ENCODE data around the gene ANLN.

Gene ANLN

DNA sequence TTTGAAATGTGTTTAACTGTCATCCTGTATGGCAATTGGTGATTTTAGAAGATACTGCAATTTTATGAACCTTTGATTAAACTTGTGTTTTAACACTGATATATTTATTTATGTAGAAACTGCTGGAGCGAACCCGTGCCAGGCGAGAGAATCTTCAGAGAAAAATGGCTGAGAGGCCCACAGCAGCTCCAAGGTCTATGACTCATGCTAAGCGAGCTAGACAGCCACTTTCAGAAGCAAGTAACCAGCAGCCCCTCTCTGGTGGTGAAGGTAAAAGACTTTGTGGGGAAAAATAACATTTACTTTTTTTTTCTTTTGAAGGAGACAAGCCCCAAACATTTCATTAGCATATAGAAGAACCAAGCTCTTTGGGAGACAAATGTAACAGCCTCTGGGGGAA, 6.5 kb downstream of the ANLN start:
- no peaks in the 10 kb centered on the region for H3K27me3 ChIP-seq (ENCODE audit: low read depth, low read length)
- H3K36me3 ChIP-seq (ENCODE audit: control insufficient read depth in 1 of 2, insufficient read depth in 2 of 2, low read length in 2 of 2): no peaks in the 10 kb centered on the region
- H3K4me3 ChIP-seq (ENCODE audit: low read depth in 1 of 2, low read length in 2 of 2): no peak overlapping the region
- no peak overlapping the region for H3K27ac ChIP-seq (ENCODE audit: low read length)
- peaks cover 0 to 8% of the 10 kb centered on the region in 2 donors for H3K4me1 ChIP-seq (ENCODE audit: control insufficient read depth in 1 of 2, insufficient read depth in 2 of 2, low read length in 2 of 2)
- no peaks in the 10 kb centered on the region for H3K9me3 ChIP-seq (ENCODE audit: control insufficient read depth in 1 of 2, low read length in 2 of 2)

DNA sequence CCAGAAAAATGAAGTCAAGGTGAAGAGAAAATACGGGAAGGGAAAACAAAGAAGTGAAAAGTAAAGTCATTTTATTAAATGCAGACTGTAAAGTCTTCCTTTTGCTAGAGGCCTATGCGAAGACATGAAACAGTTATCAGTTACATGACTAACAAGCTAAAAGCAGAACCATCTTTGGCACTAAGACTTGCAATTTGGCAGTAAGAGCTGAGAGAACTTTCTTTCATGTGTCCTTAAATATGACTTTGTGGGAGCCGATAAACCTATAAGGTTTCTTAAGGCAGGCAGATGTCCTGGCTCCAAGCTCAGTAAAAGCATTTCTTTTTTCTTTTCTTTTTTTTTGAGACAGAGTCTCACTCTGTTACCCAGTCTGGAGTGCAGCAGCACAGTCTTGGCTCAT, 10.4 kb downstream of the ANLN start:
- no peak overlapping the region for H3K27ac ChIP-seq (ENCODE audit: low read length)
- H3K36me3 ChIP-seq (ENCODE audit: control insufficient read depth in 1 of 2, insufficient read depth in 2 of 2, low read length in 2 of 2): no peaks in the 10 kb centered on the region
- no peaks in the 10 kb centered on the region for H3K27me3 ChIP-seq (ENCODE audit: low read depth, low read length)
- H3K9me3 ChIP-seq (ENCODE audit: control insufficient read depth in 1 of 2, low read length in 2 of 2): no peaks in the 10 kb centered on the region
- H3K4me3 ChIP-seq (ENCODE audit: low read depth in 1 of 2, low read length in 2 of 2): no peak overlapping the region
- no peaks in the 10 kb centered on the region for H3K4me1 ChIP-seq (ENCODE audit: control insufficient read depth in 1 of 2, insufficient read depth in 2 of 2, low read length in 2 of 2)

DNA sequence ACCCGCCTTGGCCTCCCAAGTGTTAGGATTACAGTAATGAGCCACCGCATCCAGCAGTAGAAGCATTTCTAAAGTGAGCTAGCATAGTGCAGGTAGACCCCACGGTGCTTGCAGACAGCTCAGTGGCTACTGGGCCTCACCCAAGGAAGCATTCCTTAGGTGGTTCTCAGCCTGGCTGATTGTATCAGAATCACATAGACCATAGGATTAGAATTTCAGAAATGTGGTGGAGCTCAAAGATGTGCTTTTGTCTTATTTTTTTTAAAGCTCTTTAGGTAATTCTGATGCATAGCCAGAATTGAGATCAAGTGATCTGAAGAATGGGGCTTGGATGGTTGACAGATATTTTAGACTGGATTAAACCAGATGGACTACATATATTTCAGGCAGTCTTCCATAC, 10.9 kb downstream of the ANLN start:
- no peaks in the 10 kb centered on the region for H3K27me3 ChIP-seq (ENCODE audit: low read depth, low read length)
- no peak overlapping the region for H3K4me3 ChIP-seq (ENCODE audit: low read depth in 1 of 2, low read length in 2 of 2)
- no peaks in the 10 kb centered on the region for H3K9me3 ChIP-seq (ENCODE audit: control insufficient read depth in 1 of 2, low read length in 2 of 2)
- H3K36me3 ChIP-seq (ENCODE audit: control insufficient read depth in 1 of 2, insufficient read depth in 2 of 2, low read length in 2 of 2): no peaks in the 10 kb centered on the region
- H3K27ac ChIP-seq (ENCODE audit: low read length): no peak overlapping the region
- no peaks in the 10 kb centered on the region for H3K4me1 ChIP-seq (ENCODE audit: control insufficient read depth in 1 of 2, insufficient read depth in 2 of 2, low read length in 2 of 2)

DNA sequence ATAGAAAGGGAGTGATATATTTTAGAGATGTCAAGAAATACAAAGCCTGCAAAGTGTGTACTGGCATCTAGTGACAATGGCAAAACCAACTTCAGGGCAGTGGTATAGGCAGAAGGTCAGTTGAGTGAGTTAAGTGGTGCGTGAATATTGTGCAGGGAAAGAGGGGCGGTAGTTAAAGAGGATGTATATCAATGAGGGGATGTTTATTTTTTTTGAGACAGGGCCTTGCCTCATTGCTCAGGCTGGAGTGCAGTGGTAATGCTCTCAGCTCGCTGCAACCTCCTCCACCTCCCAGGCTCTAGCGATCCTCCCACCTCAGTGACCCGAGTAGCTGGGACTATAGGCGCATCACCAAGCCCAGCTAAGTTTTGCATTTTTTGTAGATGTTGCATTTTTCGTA, 13.8 kb downstream of the ANLN start:
- Histone ChIP-seq H3K9me3 (ENCODE audit: control insufficient read depth in 1 of 2, low read length in 2 of 2) (no peaks in the 10 kb centered on the region), H3K27me3 (ENCODE audit: low read depth, low read length) (no peaks in the 10 kb centered on the region), H3K4me1 (ENCODE audit: control insufficient read depth in 1 of 2, insufficient read depth in 2 of 2, low read length in 2 of 2) (no peaks in the 10 kb centered on the region), H3K36me3 (ENCODE audit: control insufficient read depth in 1 of 2, insufficient read depth in 2 of 2, low read length in 2 of 2) (no peaks in the 10 kb centered on the region), H3K4me3 (ENCODE audit: low read depth in 1 of 2, low read length in 2 of 2) (no peak overlapping the region), H3K27ac (ENCODE audit: low read length) (no peak overlapping the region)

DNA sequence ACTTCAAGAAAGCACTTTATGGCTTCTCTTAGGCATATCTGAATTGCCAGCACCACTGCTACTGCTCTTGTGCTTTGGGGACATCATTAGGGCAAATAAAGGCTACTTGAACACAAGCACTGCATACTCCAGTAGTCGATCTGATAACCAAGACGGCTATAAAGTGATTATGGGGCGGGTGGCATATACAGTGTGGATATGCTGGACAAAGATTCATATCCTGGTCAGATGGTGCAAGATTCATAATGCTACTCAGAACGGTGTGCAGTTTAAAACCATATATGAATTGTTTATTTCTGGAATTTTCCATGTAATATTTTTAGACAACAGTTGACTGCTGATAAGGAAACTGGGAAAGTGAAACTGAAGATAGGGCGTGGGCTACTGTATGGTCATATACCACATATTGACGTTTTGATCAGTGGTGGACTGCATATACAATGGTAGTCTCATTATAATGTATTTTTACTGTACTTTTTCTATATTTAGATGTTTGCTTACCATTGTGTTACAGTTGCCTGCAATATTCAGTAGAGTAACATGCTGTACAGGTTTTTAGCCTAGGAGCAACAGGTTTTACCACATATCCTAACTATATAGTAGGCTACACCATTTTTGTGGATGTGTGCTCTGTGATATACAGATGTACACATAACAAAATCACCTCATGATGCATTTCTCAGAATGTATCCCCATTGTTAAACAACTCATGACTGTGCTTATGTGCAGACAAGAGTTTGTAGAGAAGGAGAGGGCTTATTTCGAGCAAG, 15.2 kb downstream of the ANLN start:
- Histone ChIP-seq H3K36me3 (ENCODE audit: control insufficient read depth in 1 of 2, insufficient read depth in 2 of 2, low read length in 2 of 2) (no peaks in the 10 kb centered on the region), H3K4me3 (ENCODE audit: low read depth in 1 of 2, low read length in 2 of 2) (no peak overlapping the region), H3K9me3 (ENCODE audit: control insufficient read depth in 1 of 2, low read length in 2 of 2) (no peaks in the 10 kb centered on the region), H3K4me1 (ENCODE audit: control insufficient read depth in 1 of 2, insufficient read depth in 2 of 2, low read length in 2 of 2) (no peaks in the 10 kb centered on the region), H3K27me3 (ENCODE audit: low read depth, low read length) (no peaks in the 10 kb centered on the region), H3K27ac (ENCODE audit: low read length) (no peak overlapping the region)

DNA sequence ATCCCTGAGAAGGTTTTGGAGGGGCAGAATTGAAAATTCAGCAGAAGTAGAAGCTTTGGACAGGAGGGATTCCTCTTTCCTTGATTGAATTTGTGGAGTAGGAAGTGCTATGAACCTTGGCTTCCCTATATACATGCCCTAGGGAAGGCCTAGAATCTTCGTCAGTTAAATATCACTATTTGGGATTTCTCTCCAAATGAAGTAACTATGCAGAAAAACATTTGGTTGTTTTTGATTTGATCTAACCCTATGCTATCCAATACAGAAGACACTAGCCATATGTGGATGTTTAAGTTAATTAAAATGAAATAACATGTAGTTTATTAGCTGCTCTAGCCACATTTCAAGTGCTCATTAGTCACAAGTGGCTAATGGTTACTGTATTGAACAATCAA, 15.7 kb downstream of the ANLN start:
- Histone ChIP-seq H3K9me3 (ENCODE audit: control insufficient read depth in 1 of 2, low read length in 2 of 2) (no peaks in the 10 kb centered on the region), H3K4me3 (ENCODE audit: low read depth in 1 of 2, low read length in 2 of 2) (no peak overlapping the region), H3K27ac (ENCODE audit: low read length) (no peak overlapping the region), H3K36me3 (ENCODE audit: control insufficient read depth in 1 of 2, insufficient read depth in 2 of 2, low read length in 2 of 2) (no peaks in the 10 kb centered on the region), H3K27me3 (ENCODE audit: low read depth, low read length) (no peaks in the 10 kb centered on the region), H3K4me1 (ENCODE audit: control insufficient read depth in 1 of 2, insufficient read depth in 2 of 2, low read length in 2 of 2) (no peaks in the 10 kb centered on the region)

DNA sequence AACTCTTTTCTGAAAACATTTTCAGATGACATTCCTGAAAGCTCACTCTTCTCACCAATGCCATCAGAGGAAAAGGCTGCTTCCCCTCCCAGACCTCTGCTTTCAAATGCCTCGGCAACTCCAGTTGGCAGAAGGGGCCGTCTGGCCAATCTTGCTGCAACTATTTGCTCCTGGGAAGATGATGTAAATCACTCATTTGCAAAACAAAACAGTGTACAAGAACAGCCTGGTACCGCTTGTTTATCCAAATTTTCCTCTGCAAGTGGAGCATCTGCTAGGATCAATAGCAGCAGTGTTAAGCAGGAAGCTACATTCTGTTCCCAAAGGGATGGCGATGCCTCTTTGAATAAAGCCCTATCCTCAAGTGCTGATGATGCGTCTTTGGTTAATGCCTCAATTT, 16.5 kb downstream of the ANLN start:
- Histone ChIP-seq H3K27ac (ENCODE audit: low read length) (no peak overlapping the region), H3K27me3 (ENCODE audit: low read depth, low read length) (no peaks in the 10 kb centered on the region), H3K4me1 (ENCODE audit: control insufficient read depth in 1 of 2, insufficient read depth in 2 of 2, low read length in 2 of 2) (no peaks in the 10 kb centered on the region), H3K9me3 (ENCODE audit: control insufficient read depth in 1 of 2, low read length in 2 of 2) (no peaks in the 10 kb centered on the region), H3K4me3 (ENCODE audit: low read depth in 1 of 2, low read length in 2 of 2) (no peak overlapping the region), H3K36me3 (ENCODE audit: control insufficient read depth in 1 of 2, insufficient read depth in 2 of 2, low read length in 2 of 2) (no peaks in the 10 kb centered on the region)

DNA sequence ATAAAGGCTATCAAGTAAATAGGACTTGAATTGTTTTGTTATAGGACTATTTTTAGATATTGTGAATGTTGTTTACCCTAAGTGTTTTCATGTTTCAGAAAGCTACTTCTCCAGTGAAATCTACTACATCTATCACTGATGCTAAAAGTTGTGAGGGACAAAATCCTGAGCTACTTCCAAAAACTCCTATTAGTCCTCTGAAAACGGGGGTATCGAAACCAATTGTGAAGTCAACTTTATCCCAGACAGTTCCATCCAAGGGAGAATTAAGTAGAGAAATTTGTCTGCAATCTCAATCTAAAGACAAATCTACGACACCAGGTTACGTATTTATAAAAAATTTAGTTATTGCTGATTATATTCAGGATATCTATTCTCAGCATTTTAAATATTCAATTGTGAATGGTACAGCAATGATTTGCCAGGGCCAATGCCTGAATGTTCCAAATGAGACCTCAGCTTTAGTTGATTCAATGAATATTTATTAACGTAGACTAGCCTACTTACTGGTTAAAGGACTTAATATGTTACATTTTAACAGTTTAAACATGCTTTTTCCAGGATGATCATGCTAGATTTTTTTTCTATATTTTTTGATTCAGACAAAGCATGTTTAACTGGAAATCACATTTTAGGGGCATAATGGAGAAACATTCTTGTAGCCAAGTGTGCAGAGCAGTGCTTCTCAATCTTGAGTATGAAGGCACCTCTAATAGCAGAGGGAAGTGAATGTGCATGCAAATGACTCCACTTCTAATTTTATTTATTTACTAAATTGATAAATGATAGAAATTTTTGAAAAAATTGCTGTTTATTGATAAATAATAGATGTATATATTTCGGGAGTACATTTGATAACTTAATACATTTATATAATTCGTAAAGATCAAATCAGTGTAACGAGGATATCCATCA, 18.2 kb downstream of the ANLN start:
- H3K36me3 ChIP-seq (ENCODE audit: control insufficient read depth in 1 of 2, insufficient read depth in 2 of 2, low read length in 2 of 2): no peaks in the 10 kb centered on the region
- no peak overlapping the region for H3K4me3 ChIP-seq (ENCODE audit: low read depth in 1 of 2, low read length in 2 of 2)
- H3K27me3 ChIP-seq (ENCODE audit: low read depth, low read length): no peaks in the 10 kb centered on the region
- no peaks in the 10 kb centered on the region for H3K9me3 ChIP-seq (ENCODE audit: control insufficient read depth in 1 of 2, low read length in 2 of 2)
- H3K27ac ChIP-seq (ENCODE audit: low read length): no peak overlapping the region
- H3K4me1 ChIP-seq (ENCODE audit: control insufficient read depth in 1 of 2, insufficient read depth in 2 of 2, low read length in 2 of 2): no peaks in the 10 kb centered on the region

DNA sequence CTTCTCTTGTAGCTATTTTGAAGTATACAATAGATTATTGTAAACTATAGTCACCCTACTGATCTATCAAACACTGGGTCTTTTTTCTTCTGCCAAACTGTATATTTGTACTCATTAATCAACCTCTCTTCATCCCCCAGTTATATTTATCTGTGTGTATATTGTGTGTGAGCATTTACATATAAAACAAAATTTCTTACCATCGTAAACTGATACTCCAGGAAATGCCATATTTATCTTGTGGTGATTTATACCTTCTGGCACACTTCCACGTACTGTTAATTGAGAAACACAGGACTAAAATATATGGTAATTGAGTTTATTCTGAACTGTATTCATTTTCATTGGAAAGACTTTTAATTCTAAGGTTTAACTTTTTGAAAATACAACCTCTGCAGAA, 18.9 kb downstream of the ANLN start:
- Histone ChIP-seq H3K9me3 (ENCODE audit: control insufficient read depth in 1 of 2, low read length in 2 of 2) (no peaks in the 10 kb centered on the region), H3K4me1 (ENCODE audit: control insufficient read depth in 1 of 2, insufficient read depth in 2 of 2, low read length in 2 of 2) (no peaks in the 10 kb centered on the region), H3K27ac (ENCODE audit: low read length) (no peak overlapping the region), H3K4me3 (ENCODE audit: low read depth in 1 of 2, low read length in 2 of 2) (no peak overlapping the region), H3K36me3 (ENCODE audit: control insufficient read depth in 1 of 2, insufficient read depth in 2 of 2, low read length in 2 of 2) (no peaks in the 10 kb centered on the region), H3K27me3 (ENCODE audit: low read depth, low read length) (no peaks in the 10 kb centered on the region)

DNA sequence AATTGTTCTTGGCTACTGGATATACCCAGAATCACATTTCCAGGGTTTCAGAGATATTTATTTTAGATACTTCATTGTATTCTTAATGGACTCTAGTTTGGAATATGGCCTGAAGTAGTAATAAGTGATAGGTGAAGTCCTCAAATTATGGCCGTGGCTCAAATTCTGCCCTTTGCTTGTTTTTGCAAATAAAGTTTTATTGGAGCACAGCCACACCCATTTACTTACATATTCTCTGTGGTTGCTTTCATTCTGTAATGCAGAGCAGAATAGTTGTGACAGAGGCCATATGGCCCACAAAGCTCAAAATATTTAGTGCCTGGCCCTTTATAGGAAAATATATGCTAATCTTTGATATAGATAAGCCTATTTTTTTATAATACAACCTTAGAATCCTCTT, 19.5 kb downstream of the ANLN start:
- Histone ChIP-seq H3K4me3 (ENCODE audit: low read depth in 1 of 2, low read length in 2 of 2) (no peak overlapping the region), H3K27ac (ENCODE audit: low read length) (no peak overlapping the region), H3K4me1 (ENCODE audit: control insufficient read depth in 1 of 2, insufficient read depth in 2 of 2, low read length in 2 of 2) (no peaks in the 10 kb centered on the region), H3K36me3 (ENCODE audit: control insufficient read depth in 1 of 2, insufficient read depth in 2 of 2, low read length in 2 of 2) (no peaks in the 10 kb centered on the region), H3K27me3 (ENCODE audit: low read depth, low read length) (no peaks in the 10 kb centered on the region), H3K9me3 (ENCODE audit: control insufficient read depth in 1 of 2, low read length in 2 of 2) (no peaks in the 10 kb centered on the region)

DNA sequence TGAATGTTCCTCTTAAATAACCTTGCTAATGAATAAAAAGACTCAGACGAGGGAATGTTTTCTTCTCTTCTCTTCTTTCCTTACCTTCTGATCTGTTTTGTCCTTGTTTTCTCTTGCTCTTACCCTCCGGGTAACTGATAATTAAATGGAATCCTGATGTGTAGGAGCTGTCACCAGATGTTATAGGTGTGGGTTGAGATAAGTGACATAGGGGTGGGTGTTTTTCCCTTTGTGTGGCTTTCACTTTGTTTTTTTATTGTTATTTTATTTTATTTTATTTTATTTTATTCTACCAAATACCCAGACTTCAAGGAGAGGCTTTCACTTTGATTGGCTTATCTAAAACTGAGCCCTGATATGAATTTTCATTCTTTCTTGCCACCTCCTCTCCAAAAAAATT, 25.5 kb downstream of the ANLN start:
- no peaks in the 10 kb centered on the region for H3K27me3 ChIP-seq (ENCODE audit: low read depth, low read length)
- no peaks in the 10 kb centered on the region for H3K9me3 ChIP-seq (ENCODE audit: control insufficient read depth in 1 of 2, low read length in 2 of 2)
- H3K4me1 ChIP-seq (ENCODE audit: control insufficient read depth in 1 of 2, insufficient read depth in 2 of 2, low read length in 2 of 2): no peaks in the 10 kb centered on the region
- H3K4me3 ChIP-seq (ENCODE audit: low read depth in 1 of 2, low read length in 2 of 2): no peak overlapping the region
- no peaks in the 10 kb centered on the region for H3K36me3 ChIP-seq (ENCODE audit: control insufficient read depth in 1 of 2, insufficient read depth in 2 of 2, low read length in 2 of 2)
- no peak overlapping the region for H3K27ac ChIP-seq (ENCODE audit: low read length)

Data from muscle layer of duodenum (tissue), 2 donors.